Measurements from ENCODE around the gene RNF222.
"Not testable (repeated sequence)": the region's sequence is repeated elsewhere in the genome, so short reads cannot be mapped to it uniquely, and the experiment has no call there.

RNF222 gene

DNA sequence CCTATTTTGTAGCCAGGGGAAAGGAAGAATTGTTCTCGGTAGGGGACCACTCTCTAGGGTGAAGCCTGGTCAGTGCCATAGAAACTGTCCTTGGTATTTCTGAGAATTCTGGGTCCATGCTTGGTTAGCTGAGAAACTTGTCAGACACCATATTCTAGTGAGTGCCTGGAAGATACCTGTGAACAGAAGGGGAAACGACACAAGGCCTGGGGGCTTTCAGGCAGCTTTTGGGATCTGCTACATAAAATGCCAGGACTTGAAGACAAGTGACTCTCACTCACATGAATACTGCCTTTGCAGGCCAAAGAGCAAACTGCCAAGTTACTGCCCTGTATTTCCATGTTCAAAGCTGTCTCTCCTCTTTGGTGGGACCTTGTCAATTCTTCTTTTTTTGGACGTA, 39.7 kb downstream of the RNF222 start:
- Histone ChIP-seq H3K36me3 (no peaks in the 10 kb centered on the region), H3K4me1 (peaks cover 20% of the 10 kb centered on the region), H3K4me3 (no peak overlapping the region), H3K4me2 (no peak overlapping the region), H3K27ac (no peak overlapping the region), H4K20me1 (no peaks in the 10 kb centered on the region), H3K27me3 (no peaks in the 10 kb centered on the region), H3K9me3 (0 out of 2 replicates have a peak, but pooled peaks cover 5% of the 10 kb centered on the region), H3K9ac (no peak overlapping the region)
- no peak for TF ChIP-seq Cebpa-rat (IDR thresholded peaks at IDR 0.05)

DNA sequence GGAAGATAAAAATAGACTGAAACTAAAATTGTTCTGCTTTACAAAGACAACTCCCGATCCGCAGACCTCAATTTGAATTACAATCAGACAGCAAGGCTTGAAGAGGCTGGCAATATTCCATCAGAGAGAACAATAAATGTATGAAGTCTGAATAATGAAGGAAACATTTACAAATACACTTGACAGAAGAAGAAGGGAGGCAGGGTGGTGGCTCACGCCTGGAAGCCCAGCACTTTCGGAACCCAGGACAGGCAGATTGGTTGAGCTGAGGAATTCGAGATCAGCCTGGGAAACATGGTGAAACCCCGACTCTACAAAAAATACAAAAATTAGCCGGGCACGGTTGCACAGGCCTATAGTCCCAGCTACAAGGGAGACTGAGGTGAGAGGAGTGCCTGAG, 43.4 kb downstream of the RNF222 start:
- Histone ChIP-seq H3K36me3 (no peaks in the 10 kb centered on the region), H3K4me1 (peaks cover under 1% of the 10 kb centered on the region), H3K9ac (no peak overlapping the region), H3K27me3 (no peaks in the 10 kb centered on the region), H4K20me1 (no peaks in the 10 kb centered on the region), H3K4me2 (no peak overlapping the region), H3K4me3 (no peak overlapping the region), H3K9me3 (0 out of 2 replicates have a peak, but pooled peaks cover 5% of the 10 kb centered on the region), H3K27ac (no peak overlapping the region)
- no peak for TF ChIP-seq Cebpa-rat (IDR thresholded peaks at IDR 0.05)

DNA sequence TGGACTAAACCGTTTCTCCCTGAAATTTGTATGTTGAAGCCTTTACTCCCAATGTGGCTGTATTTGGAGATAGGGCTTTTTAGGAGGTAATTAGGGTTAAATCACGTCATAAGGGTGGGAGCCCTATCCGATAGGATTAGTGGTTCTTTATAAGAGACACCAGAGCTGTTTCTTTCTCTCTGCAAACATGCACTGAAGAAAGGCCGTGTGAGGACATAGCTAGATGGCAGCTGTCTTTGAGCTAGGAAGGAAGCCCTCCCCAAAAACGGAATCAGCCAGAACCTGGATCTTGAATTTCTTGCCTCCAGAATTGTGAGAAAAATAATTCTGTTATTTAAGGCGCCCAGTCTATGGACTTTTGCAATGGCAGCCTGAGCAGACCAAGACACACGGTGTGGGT, 43.9 kb downstream of the RNF222 start:
- H3K27ac ChIP-seq = no peak overlapping the region
- no peaks in the 10 kb centered on the region for H4K20me1 ChIP-seq
- no peaks in the 10 kb centered on the region for H3K27me3 ChIP-seq
- no peak overlapping the region for H3K9ac ChIP-seq
- H3K9me3 ChIP-seq = 0 out of 2 replicates have a peak, but pooled peaks cover 5% of the 10 kb centered on the region
- H3K36me3 ChIP-seq = no peaks in the 10 kb centered on the region
- no peak overlapping the region for H3K4me3 ChIP-seq
- H3K4me2 ChIP-seq = no peak overlapping the region
- H3K4me1 ChIP-seq = no peaks in the 10 kb centered on the region
- TF ChIP-seq Cebpa-rat (IDR thresholded peaks at IDR 0.05) = no peak

DNA sequence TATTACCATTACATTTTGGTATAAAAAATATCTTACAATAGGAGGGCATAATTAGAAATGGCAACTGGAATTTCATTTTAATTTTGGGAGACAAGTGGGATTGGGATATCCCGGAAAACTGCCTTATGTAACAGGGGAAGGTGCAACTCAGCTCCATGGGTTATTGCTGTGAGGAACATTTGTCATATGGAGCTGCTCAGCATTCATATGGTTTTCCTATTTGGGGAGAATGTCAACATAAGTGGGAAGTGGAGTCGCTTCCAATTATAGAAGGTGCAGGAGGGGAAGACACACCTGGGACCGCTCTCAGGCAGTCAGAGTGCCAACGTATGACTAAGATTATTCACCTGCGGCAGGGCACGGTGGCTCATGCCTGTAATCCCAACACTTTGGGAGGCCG, 47.3 kb downstream of the RNF222 start:
- Histone ChIP-seq H3K9ac (no peak overlapping the region), H3K4me3 (no peak overlapping the region), H3K27me3 (peaks cover 27% of the 10 kb centered on the region), H3K9me3 (no peaks in the 10 kb centered on the region), H3K4me1 (no peaks in the 10 kb centered on the region), H3K4me2 (no peak overlapping the region), H3K27ac (no peak overlapping the region), H4K20me1 (no peaks in the 10 kb centered on the region), H3K36me3 (no peaks in the 10 kb centered on the region)
- no peak for TF ChIP-seq Cebpa-rat (IDR thresholded peaks at IDR 0.05)

DNA sequence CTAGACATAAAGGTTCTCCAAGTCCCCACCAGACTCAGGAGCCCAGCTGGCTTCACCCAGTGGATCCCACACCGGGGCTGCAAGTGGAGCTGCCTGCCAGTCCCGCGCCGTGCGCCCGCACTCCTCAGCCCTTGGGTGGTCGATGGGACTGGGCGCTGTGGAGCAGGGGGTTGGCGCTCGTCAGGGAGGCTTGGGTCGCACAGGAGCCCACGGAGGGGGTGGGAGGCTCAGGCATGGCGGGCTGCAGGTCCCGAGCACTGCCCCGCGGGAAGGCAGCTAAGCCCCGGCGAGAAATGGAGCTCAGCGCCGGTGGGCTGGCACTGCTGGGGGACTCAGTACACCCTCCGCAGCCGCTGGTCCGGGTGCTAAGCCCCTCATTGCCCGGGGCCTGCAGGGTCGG, 50.6 kb downstream of the RNF222 start:
- H4K20me1 ChIP-seq, H3K4me2 ChIP-seq, H3K4me3 ChIP-seq, H3K36me3 ChIP-seq, H3K4me1 ChIP-seq, H3K9ac ChIP-seq, H3K9me3 ChIP-seq, H3K27ac ChIP-seq: not testable (repeated sequence)
- H3K27me3 ChIP-seq = peaks cover 27% of the 10 kb centered on the region

DNA sequence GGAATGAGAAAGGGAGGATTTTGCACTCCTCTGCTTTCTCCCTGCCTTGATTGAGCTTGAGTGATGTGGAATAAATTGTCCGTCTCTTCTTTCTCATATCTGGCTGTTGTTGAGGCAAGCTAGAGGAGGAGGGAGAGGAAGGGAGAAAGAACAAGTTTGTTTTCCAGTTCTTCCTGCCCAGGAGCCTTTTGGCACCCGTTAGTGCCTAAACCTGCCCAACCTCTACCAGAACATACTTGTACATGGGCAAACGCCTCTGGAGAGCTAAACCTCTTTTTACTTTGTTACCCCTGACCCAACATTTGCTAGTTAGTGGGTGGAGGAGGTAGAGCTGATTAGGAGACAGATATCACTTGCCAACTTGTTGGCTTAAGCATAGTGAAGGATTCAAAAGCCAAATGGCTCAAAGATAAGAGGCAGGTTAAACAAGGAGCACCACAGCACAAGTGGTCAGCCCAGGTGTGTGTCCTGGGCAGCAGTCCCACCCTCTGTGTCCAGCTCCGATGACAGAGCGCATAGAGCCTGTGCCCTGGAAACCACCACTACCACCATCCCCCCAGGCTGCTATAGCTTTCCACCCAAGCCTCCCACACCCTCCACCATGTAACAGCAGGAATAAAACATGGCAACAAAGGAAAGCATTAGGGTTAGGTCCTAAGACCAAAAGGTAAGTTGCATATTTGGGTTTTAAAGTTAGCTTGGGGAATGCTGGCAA, 51.5 kb downstream of the RNF222 start:
- Histone ChIP-seq H3K27me3 (peaks cover 27% of the 10 kb centered on the region), H3K9ac (no peak overlapping the region), H3K4me1 (no peaks in the 10 kb centered on the region), H4K20me1 (no peaks in the 10 kb centered on the region), H3K9me3 (no peaks in the 10 kb centered on the region), H3K4me3 (no peak overlapping the region), H3K36me3 (no peaks in the 10 kb centered on the region), H3K27ac (no peak overlapping the region), H3K4me2 (no peak overlapping the region)
- no peak for TF ChIP-seq Cebpa-rat (IDR thresholded peaks at IDR 0.05)

DNA sequence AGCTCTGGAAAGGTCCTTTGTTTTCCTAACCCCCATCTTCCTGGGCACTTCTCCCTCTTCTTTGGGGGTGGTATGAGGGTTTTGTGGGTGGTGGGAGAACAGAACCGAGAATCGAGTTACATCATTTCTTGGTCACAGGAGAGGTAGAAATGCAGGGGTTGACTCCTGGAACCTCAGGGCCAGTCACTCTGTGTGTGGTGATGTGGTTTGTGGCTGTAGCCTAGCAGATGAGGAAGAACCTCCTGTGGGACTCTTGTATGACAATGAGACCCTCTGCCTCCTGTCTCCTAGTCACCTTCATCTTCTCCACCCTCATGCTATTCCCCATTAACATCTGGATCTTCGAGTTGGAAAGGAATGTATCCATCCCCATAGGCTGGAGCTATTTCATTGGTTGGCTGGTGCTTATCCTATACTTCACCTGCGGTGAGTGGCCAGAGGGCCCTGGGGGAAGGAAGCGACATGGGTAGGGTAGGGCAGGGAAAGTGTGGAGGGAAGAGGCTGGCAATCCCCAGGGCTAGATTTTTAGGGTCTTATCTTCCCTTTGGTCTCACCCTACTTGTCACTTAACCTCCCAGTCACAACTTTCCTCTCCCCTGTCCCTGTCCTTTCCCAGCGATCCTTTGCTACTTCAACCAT, 52.5 kb downstream of the RNF222 start:
- Histone ChIP-seq H4K20me1 (no peaks in the 10 kb centered on the region), H3K27me3 (peaks cover 27% of the 10 kb centered on the region), H3K36me3 (no peaks in the 10 kb centered on the region), H3K4me1 (no peaks in the 10 kb centered on the region), H3K27ac (no peak overlapping the region), H3K4me2 (no peak overlapping the region), H3K9ac (no peak overlapping the region), H3K4me3 (no peak overlapping the region), H3K9me3 (no peaks in the 10 kb centered on the region)
- TF ChIP-seq Cebpa-rat (IDR thresholded peaks at IDR 0.05) = no peak

DNA sequence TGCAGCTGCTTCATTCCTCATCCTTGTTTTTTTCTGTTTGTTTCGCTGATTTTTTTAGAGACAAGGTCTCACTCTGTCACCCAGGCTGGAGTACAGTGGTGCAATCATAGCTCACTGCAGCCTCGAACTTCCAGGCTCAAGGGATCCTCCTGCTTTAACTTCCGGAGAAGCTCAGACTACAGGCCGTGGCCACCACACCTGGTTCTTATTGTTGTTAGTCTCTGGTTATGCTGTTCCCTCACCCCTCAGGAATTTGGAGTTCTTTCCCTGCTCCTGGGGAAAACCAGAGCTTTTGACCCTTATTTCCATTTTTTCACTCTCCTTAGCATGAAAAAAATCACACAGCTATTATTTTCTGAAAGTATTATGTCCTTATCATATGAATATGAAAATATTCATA, 56.2 kb downstream of the RNF222 start:
- Histone ChIP-seq H3K36me3 (no peaks in the 10 kb centered on the region), H4K20me1 (no peaks in the 10 kb centered on the region), H3K4me1 (no peaks in the 10 kb centered on the region), H3K4me2 (no peak overlapping the region), H3K9me3 (no peaks in the 10 kb centered on the region), H3K27ac (no peak overlapping the region), H3K27me3 (peaks cover 10% of the 10 kb centered on the region), H3K4me3 (no peak overlapping the region), H3K9ac (no peak overlapping the region)
- TF ChIP-seq Cebpa-rat (IDR thresholded peaks at IDR 0.05) = no peak

All from BLaER1 (cell line).